Measurements from ENCODE around the gene PTPRN2. TPM values are rescaled to one million over a fixed set of nuclear protein-coding genes. Genes with fewer than 3 reads are reported as not detected.

PTPRN2 gene
- total RNA-seq, 1 experiment from 2014 or later, result 0.11 TPM

GRCh38 chr7:158542651-158543566, 44.7 kb downstream of the PTPRN2 start:
- no peak for DNase-seq (ENCODE audit: low spot score)
- CTCF ChIA-PET, result no interaction called here
- intact Hi-C loops (cut with micrococcal nuclease; ENCODE audit: unreplicated experiment), result no loop called here
- H3K4me1 ChIP-seq (ENCODE audit: insufficient read depth, low read length, poor library complexity, severe bottlenecking), result no peaks in the 10 kb centered on the region
- no TSS peak for BruUV-seq (replicated peaks)
- H3K27me3 ChIP-seq (replicated peaks; ENCODE audit: insufficient read depth, low read depth, low read length, poor library complexity), result no peaks in the 10 kb centered on the region
- H3K36me3 ChIP-seq (ENCODE audit: insufficient read depth, low read length, poor library complexity, severe bottlenecking), result no peaks in the 10 kb centered on the region
- POLR2A ChIA-PET (ENCODE audit: low non-redundant PET), result no interaction called here
- H3K27ac ChIP-seq (ENCODE audit: low read depth, low read length, poor library complexity, severe bottlenecking), result no peak overlapping the region
- H3K9me3 ChIP-seq (ENCODE audit: low read depth, low read length, poor library complexity, severe bottlenecking), result no peaks in the 10 kb centered on the region
- no peak overlapping the region for H3K4me3 ChIP-seq (ENCODE audit: low read depth, low read length, poor library complexity, severe bottlenecking)
- no peak for TF ChIP-seq EZH2 (IDR thresholded peaks at IDR 0.05; ENCODE audit: borderline replicate concordance, low read depth, low read length, poor library complexity, severe bottlenecking)
- TF ChIP-seq, protein P1, sequence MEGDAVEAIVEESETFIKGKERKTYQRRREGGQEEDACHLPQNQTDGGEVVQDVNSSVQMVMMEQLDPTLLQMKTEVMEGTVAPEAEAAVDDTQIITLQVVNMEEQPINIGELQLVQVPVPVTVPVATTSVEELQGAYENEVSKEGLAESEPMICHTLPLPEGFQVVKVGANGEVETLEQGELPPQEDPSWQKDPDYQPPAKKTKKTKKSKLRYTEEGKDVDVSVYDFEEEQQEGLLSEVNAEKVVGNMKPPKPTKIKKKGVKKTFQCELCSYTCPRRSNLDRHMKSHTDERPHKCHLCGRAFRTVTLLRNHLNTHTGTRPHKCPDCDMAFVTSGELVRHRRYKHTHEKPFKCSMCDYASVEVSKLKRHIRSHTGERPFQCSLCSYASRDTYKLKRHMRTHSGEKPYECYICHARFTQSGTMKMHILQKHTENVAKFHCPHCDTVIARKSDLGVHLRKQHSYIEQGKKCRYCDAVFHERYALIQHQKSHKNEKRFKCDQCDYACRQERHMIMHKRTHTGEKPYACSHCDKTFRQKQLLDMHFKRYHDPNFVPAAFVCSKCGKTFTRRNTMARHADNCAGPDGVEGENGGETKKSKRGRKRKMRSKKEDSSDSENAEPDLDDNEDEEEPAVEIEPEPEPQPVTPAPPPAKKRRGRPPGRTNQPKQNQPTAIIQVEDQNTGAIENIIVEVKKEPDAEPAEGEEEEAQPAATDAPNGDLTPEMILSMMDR (conservative IDR thresholded peaks at IDR 0.05; ENCODE audit: low read depth, low read length), result no peak

GRCh38 chr7:158541346-158542010, 46.1 kb downstream of the PTPRN2 start:
- Histone ChIP-seq H3K4me3 (ENCODE audit: low read depth, low read length, poor library complexity, severe bottlenecking) (no peak overlapping the region), H3K9me3 (ENCODE audit: low read depth, low read length, poor library complexity, severe bottlenecking) (no peaks in the 10 kb centered on the region), H3K27ac (ENCODE audit: low read depth, low read length, poor library complexity, severe bottlenecking) (no peak overlapping the region), H3K27me3 (replicated peaks; ENCODE audit: insufficient read depth, low read depth, low read length, poor library complexity) (no peaks in the 10 kb centered on the region), H3K36me3 (ENCODE audit: insufficient read depth, low read length, poor library complexity, severe bottlenecking) (no peaks in the 10 kb centered on the region), H3K4me1 (ENCODE audit: insufficient read depth, low read length, poor library complexity, severe bottlenecking) (no peaks in the 10 kb centered on the region)
- ChIA-PET POLR2A (ENCODE audit: low non-redundant PET) (no interaction called here), CTCF (no interaction called here)
- TF ChIP-seq, protein P1 (conservative IDR thresholded peaks at IDR 0.05; ENCODE audit: low read depth, low read length), result no peak
- TF ChIP-seq EZH2 (IDR thresholded peaks at IDR 0.05; ENCODE audit: borderline replicate concordance, low read depth, low read length, poor library complexity, severe bottlenecking), result no peak
- intact Hi-C loops (cut with micrococcal nuclease; ENCODE audit: unreplicated experiment), result no loop called here
- DNase-seq (ENCODE audit: low spot score), result no peak
- BruUV-seq (replicated peaks), result no TSS peak

DNA sequence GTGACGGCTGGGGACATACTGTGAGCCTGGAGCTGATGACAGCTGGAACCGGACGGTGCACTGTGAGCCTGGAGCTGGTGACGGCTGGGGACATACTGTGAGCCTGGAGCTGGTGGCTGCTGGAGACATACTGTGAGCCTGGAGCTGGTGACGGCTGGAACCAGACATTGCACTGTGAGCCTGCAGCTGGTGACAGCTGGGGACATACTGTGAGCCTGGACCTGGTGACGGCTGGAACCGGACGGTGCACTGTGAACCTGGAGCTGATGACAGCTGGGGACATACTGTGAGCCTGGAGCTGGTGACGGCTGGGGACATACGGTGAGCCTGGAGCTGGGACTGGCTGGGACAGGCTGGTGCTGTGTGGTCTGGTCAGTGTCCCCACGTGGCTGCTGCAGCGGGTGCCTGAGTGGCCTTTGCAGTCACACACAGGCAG, 47.9 kb downstream of the PTPRN2 start:
- POLR2A ChIA-PET (ENCODE audit: low non-redundant PET), result no interaction called here
- no peak overlapping the region for H3K27ac ChIP-seq (ENCODE audit: low read depth, low read length, poor library complexity, severe bottlenecking)

More for the DNA sequence above, 47.9 kb downstream of the PTPRN2 start:
- no peaks in the 10 kb centered on the region for H3K9me3 ChIP-seq (ENCODE audit: low read depth, low read length, poor library complexity, severe bottlenecking)
- no TSS peak for BruUV-seq (replicated peaks)
- intact Hi-C loops (cut with micrococcal nuclease; ENCODE audit: unreplicated experiment), result no loop called here
- no peak overlapping the region for H3K4me3 ChIP-seq (ENCODE audit: low read depth, low read length, poor library complexity, severe bottlenecking)
- H3K27me3 ChIP-seq (replicated peaks; ENCODE audit: insufficient read depth, low read depth, low read length, poor library complexity), result no peaks in the 10 kb centered on the region
- TF ChIP-seq EZH2 (IDR thresholded peaks at IDR 0.05; ENCODE audit: borderline replicate concordance, low read depth, low read length, poor library complexity, severe bottlenecking), result no peak
- TF ChIP-seq, protein P1 (conservative IDR thresholded peaks at IDR 0.05; ENCODE audit: low read depth, low read length), result no peak
- no peaks in the 10 kb centered on the region for H3K36me3 ChIP-seq (ENCODE audit: insufficient read depth, low read length, poor library complexity, severe bottlenecking)
- CTCF ChIA-PET, result no interaction called here
- DNase-seq (ENCODE audit: low spot score), result no peak
- no peaks in the 10 kb centered on the region for H3K4me1 ChIP-seq (ENCODE audit: insufficient read depth, low read length, poor library complexity, severe bottlenecking)

Measured in A673 (cell line).